Liver (tissue), 9 donors: Measurements from ENCODE around the gene GRIP2. TPM values are rescaled to one million over a fixed set of nuclear protein-coding genes. Genes with fewer than 3 reads are reported as not detected.

ENCODE experiments used
- DNase-seq: peaks from one replicate; pipeline ENCODE4 v3.0.0-alpha.2; 2017; ENCODE audit warnings: low spot score
- H3K27ac ChIP-seq, 2 donors: one replicate each; pipeline ENCODE4 v1.7.0; 2013; ENCODE audit warnings: inconsistent platforms in 2 of 2, low read length in 2 of 2, control low read depth in 1 of 2, low read depth in 1 of 2, mild to moderate bottlenecking in 1 of 2
- H3K27me3 ChIP-seq, 4 donors: one replicate each; pipeline versions ENCODE4 v1.6.1 to v1.7.0; 2013; ENCODE audit warnings: low read length in 3 of 4, inconsistent platforms in 1 of 4, mild to moderate bottlenecking in 1 of 4, moderate library complexity in 1 of 4; ENCODE audit not compliant: control insufficient read depth in 4 of 4, insufficient read depth in 4 of 4
- H3K36me3 ChIP-seq, 4 donors: one replicate each; pipeline versions ENCODE4 v1.6.1 to v1.7.0; 2013; ENCODE audit warnings: low read length in 3 of 4, mild to moderate bottlenecking in 3 of 4, low read depth in 1 of 4, moderate library complexity in 1 of 4; ENCODE audit not compliant: control insufficient read depth in 4 of 4, insufficient read depth in 3 of 4
- H3K4me1 ChIP-seq, 4 donors: one replicate each; pipeline versions ENCODE4 v1.6.1 to v1.7.0; 2013; ENCODE audit warnings: low read length in 3 of 4, mild to moderate bottlenecking in 3 of 4, moderate library complexity in 1 of 4; ENCODE audit not compliant: control insufficient read depth in 4 of 4, insufficient read depth in 4 of 4
- H3K4me3 ChIP-seq, 3 donors: one replicate each; pipeline versions ENCODE4 v1.6.1 to v1.7.0; 2013; ENCODE audit warnings: low read length in 3 of 3, control low read depth in 1 of 3, low read depth in 1 of 3, mild to moderate bottlenecking in 1 of 3
- H3K9ac ChIP-seq, 2 donors: one replicate each; pipeline ENCODE4 v1.7.0; 2013; ENCODE audit warnings: low read length in 2 of 2, mild to moderate bottlenecking in 2 of 2, moderate library complexity in 2 of 2, control low read depth in 1 of 2, low read depth in 1 of 2
- H3K9me3 ChIP-seq, 4 donors: one replicate each; pipeline versions ENCODE4 v1.6.1 to v1.7.0; 2013; ENCODE audit warnings: low read length in 3 of 4; ENCODE audit not compliant: control insufficient read depth in 4 of 4
- EGR1 ChIP-seq, 2 donors: IDR thresholded peaks; 2 replicates each; pipeline ENCODE4 v1.6.1; 2016 to 2018; ENCODE audit warnings: antibody characterized with exemption in 2 of 2, low read depth in 2 of 2
- FOXA1 ChIP-seq: IDR thresholded peaks from 2 replicates; pipeline ENCODE4 v1.6.1; 2016; ENCODE audit warnings: antibody characterized with exemption
- FOXA2 ChIP-seq: IDR thresholded peaks from 2 replicates; pipeline ENCODE4 v1.6.1; 2016; ENCODE audit warnings: antibody characterized with exemption
- GABPA ChIP-seq, 2 donors: IDR thresholded peaks in 1 of 2; conservative IDR thresholded peaks in 1 of 2; 2 replicates each; pipeline ENCODE4 v1.6.1; 2016; ENCODE audit warnings: antibody characterized with exemption in 2 of 2, mild to moderate bottlenecking in 1 of 2, moderate library complexity in 1 of 2
- HNF4A ChIP-seq, 2 donors: conservative IDR thresholded peaks; 2 replicates each; pipeline ENCODE4 v1.6.1; 2016; ENCODE audit warnings: antibody characterized with exemption in 2 of 2, mild to moderate bottlenecking in 2 of 2
- HNF4G ChIP-seq: IDR thresholded peaks from 2 replicates; pipeline ENCODE4 v1.6.1; 2016; ENCODE audit warnings: antibody characterized with exemption
- JUND ChIP-seq, 2 donors: IDR thresholded peaks; 2 replicates each; pipeline ENCODE4 v1.6.1; 2016; ENCODE audit warnings: antibody characterized with exemption in 2 of 2
- NR2F2 ChIP-seq: IDR thresholded peaks from 2 replicates; pipeline ENCODE4 v1.6.1; 2016; ENCODE audit warnings: antibody characterized with exemption
- RAD21 ChIP-seq, 2 donors: IDR thresholded peaks; 2 replicates each; pipeline ENCODE4 v1.6.1; 2016; ENCODE audit warnings: antibody characterized with exemption in 2 of 2, mild to moderate bottlenecking in 2 of 2
- RXRA ChIP-seq, 2 donors: IDR thresholded peaks; 2 replicates each; pipeline ENCODE4 v1.6.1; 2017 to 2018; ENCODE audit warnings: antibody characterized with exemption in 2 of 2, mild to moderate bottlenecking in 1 of 2
- SP1 ChIP-seq: IDR thresholded peaks from 2 replicates; pipeline ENCODE4 v1.6.1; 2018; ENCODE audit warnings: antibody characterized with exemption, mild to moderate bottlenecking
- TAF1 ChIP-seq: conservative IDR thresholded peaks from 2 replicates; pipeline ENCODE4 v1.6.1; 2016; ENCODE audit warnings: antibody characterized with exemption, mild to moderate bottlenecking
- YY1 ChIP-seq: IDR thresholded peaks from 2 replicates; pipeline ENCODE4 v1.6.1; 2016; ENCODE audit warnings: antibody characterized with exemption, mild to moderate bottlenecking
- WGBS: extraction: QIAGEN DNeasy Blood & Tissue Kit; methylation state at CpG from one replicate; pipeline ENCODE4 v1.1.7; 2013; 5-methylcytosine and 5-hydroxymethylcytosine counted together
- polyA plus RNA-seq, 2 donors: library from polyadenylated mRNA; stranded (reverse) in 1 of 2; unstranded in 1 of 2; fragments of 200-250 nt in 1 of 2; fragments of >200 nt in 1 of 2; fragmentation: Nextera tagmentation in 1 of 2; extraction: Ambion mirVana in 1 of 2; gene quantifications; one replicate each; pipeline versions ENCODE4 v1.2.1 to v1.2.3, GENCODE V29; 2013 to 2015
- total RNA-seq, 2 donors: library from RNA; depleted of rRNA; stranded (reverse); fragments of >200 nt; gene quantifications; one replicate each; pipeline ENCODE4 v1.2.3, GENCODE V29; 2014
- TF ChIP-seq, protein P1 (sequence below): IDR thresholded peaks from 2 replicates; pipeline ENCODE4 v1.6.1; 2016; ENCODE audit warnings: antibody characterized with exemption
- TF ChIP-seq, protein P2 (sequence below): IDR thresholded peaks from 2 replicates; pipeline ENCODE4 v1.6.1; 2016; ENCODE audit warnings: antibody characterized with exemption
- TF ChIP-seq, protein P3 (sequence below): IDR thresholded peaks from 2 replicates; pipeline ENCODE4 v1.6.1; 2016; ENCODE audit warnings: antibody characterized with exemption, mild to moderate bottlenecking
- TF ChIP-seq, protein P4 (sequence below): fragments of 150-350 bp; IDR thresholded peaks from 2 replicates; pipeline ENCODE4 v1.5.1; 2017; ENCODE audit warnings: improper control_type of control experiment, low read depth, low read length; ENCODE audit not compliant: missing input control
- TF ChIP-seq, protein P5 (sequence below): IDR thresholded peaks from 2 replicates; pipeline ENCODE4 v1.6.1; 2016; ENCODE audit warnings: antibody characterized with exemption
- donor health status: healthy.
- donor health status: healthy.
- donor health status: healthy.
- donor health status: healthy.
- donor health status: healthy.

Gene GRIP2
- total and polyA plus RNA-seq, 4 donors: 0.05 to 0.33 (median 0.09) TPM; not detected in 1

DNA sequence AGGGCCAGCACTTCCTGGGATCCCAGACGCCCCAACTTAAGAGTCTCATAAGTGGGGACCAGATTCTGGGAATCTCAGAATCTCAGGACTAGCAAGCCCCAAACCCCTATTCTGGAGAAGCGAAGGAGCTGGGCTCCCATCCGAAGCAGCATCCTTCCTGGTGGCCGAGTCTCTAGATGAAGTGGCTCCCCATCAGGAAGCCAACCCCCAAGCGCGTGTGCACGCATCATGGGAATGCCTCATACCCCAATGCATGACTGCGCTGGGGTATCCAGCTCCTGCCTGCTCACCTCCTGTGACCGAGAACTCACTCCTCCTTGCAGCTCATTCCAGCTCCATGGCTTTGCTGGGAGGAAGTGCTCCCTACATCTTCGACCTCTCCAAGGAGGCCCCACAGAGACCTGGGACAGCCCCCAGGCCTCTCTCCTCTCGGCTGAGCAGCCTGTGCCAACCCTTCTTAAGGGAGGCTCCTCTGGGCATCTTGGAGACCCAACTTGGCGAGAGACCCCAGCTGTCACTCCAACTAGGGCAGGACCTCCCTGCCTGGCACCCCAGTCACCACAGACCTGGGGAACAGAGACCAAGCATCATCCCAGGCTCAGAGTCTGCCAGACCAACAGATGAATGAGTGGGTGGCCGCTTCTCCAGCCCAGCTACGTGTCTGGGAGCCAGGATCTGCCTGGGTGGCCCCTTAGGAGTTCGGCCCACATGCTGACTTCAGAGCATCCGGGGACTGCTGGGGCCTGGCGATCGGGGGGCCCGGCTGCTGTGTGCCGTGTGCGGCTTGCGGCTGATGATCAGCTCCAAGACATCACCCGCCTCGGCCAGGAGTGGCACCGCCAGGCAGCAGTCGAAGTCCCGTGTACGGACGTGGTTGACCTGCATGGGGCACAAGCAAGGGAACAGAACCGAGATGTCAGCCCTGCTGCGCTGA is 46.9 kb downstream of the GRIP2 start:
- no peaks in the 10 kb centered on the region for H3K36me3 ChIP-seq
- no peaks in the 10 kb centered on the region for H3K27me3 ChIP-seq
- H3K9me3 ChIP-seq: no peaks in the 10 kb centered on the region
- WGBS: 92% methylated on average over 31 of the region's 31 CpGs
- H3K4me3 ChIP-seq: no peak overlapping the region
- H3K9ac ChIP-seq: no peak overlapping the region
- no peak overlapping the region for H3K27ac ChIP-seq
- DNase-seq: no peak
- no peak for TF ChIP-seq FOXA2
- no peaks in the 10 kb centered on the region for H3K4me1 ChIP-seq

DNA sequence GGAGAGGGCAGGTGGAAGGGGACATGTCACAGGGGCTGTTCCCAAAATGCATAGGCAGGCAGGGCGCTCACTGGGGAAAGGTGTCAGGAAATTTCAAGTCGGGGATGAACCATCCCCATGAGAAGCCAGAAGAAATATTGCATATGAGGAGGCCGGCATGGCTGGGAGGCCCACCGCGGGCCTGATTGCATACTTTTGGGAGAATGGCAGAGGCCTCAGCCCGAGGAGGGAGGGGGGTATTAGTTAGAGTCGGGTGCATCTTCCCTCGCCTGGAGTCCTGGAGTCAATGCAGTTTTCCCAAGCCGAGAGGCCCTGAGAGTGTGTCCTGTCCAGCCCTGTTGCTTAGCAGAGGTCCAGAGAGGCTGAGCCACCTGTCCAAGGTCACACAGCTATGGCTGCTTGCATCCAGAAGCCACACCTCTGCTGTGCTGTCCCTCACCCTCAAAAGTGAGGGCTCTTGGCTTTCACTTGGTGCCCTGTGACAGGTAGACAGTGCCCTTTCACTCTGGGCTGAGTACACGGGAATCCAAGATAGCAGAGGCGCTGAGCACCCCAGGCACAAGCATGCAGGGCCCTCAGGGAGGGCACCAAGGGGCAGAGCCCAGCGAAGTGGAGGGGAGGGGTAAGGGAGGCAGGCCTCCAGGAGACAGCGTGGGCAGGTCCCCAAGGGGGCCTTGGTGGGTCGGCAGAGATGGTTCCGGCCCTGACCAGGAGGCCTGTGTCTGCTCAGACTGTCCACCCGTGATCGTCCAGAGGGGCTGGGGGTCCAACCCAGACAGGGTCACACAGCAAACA is 48.5 kb downstream of the GRIP2 start:
- 92% methylated on average over 17 of the region's 17 CpGs for WGBS
- TF ChIP-seq RAD21 (IDR thresholded peaks at IDR 0.05): no peak
- TF ChIP-seq, protein P1, sequence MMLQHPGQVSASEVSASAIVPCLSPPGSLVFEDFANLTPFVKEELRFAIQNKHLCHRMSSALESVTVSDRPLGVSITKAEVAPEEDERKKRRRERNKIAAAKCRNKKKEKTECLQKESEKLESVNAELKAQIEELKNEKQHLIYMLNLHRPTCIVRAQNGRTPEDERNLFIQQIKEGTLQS: no peak
- no peak for TF ChIP-seq HNF4G
- TF ChIP-seq RXRA (IDR thresholded peaks at IDR 0.05): no peak
- TF ChIP-seq, protein P2, sequence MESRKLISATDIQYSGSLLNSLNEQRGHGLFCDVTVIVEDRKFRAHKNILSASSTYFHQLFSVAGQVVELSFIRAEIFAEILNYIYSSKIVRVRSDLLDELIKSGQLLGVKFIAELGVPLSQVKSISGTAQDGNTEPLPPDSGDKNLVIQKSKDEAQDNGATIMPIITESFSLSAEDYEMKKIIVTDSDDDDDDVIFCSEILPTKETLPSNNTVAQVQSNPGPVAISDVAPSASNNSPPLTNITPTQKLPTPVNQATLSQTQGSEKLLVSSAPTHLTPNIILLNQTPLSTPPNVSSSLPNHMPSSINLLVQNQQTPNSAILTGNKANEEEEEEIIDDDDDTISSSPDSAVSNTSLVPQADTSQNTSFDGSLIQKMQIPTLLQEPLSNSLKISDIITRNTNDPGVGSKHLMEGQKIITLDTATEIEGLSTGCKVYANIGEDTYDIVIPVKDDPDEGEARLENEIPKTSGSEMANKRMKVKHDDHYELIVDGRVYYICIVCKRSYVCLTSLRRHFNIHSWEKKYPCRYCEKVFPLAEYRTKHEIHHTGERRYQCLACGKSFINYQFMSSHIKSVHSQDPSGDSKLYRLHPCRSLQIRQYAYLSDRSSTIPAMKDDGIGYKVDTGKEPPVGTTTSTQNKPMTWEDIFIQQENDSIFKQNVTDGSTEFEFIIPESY: no peak
- TF ChIP-seq, protein P3, sequence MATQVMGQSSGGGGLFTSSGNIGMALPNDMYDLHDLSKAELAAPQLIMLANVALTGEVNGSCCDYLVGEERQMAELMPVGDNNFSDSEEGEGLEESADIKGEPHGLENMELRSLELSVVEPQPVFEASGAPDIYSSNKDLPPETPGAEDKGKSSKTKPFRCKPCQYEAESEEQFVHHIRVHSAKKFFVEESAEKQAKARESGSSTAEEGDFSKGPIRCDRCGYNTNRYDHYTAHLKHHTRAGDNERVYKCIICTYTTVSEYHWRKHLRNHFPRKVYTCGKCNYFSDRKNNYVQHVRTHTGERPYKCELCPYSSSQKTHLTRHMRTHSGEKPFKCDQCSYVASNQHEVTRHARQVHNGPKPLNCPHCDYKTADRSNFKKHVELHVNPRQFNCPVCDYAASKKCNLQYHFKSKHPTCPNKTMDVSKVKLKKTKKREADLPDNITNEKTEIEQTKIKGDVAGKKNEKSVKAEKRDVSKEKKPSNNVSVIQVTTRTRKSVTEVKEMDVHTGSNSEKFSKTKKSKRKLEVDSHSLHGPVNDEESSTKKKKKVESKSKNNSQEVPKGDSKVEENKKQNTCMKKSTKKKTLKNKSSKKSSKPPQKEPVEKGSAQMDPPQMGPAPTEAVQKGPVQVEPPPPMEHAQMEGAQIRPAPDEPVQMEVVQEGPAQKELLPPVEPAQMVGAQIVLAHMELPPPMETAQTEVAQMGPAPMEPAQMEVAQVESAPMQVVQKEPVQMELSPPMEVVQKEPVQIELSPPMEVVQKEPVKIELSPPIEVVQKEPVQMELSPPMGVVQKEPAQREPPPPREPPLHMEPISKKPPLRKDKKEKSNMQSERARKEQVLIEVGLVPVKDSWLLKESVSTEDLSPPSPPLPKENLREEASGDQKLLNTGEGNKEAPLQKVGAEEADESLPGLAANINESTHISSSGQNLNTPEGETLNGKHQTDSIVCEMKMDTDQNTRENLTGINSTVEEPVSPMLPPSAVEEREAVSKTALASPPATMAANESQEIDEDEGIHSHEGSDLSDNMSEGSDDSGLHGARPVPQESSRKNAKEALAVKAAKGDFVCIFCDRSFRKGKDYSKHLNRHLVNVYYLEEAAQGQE: no peak
- no peak for TF ChIP-seq FOXA1
- TF ChIP-seq TAF1: no peak
- TF ChIP-seq, protein P4, sequence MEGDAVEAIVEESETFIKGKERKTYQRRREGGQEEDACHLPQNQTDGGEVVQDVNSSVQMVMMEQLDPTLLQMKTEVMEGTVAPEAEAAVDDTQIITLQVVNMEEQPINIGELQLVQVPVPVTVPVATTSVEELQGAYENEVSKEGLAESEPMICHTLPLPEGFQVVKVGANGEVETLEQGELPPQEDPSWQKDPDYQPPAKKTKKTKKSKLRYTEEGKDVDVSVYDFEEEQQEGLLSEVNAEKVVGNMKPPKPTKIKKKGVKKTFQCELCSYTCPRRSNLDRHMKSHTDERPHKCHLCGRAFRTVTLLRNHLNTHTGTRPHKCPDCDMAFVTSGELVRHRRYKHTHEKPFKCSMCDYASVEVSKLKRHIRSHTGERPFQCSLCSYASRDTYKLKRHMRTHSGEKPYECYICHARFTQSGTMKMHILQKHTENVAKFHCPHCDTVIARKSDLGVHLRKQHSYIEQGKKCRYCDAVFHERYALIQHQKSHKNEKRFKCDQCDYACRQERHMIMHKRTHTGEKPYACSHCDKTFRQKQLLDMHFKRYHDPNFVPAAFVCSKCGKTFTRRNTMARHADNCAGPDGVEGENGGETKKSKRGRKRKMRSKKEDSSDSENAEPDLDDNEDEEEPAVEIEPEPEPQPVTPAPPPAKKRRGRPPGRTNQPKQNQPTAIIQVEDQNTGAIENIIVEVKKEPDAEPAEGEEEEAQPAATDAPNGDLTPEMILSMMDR: no peak
- TF ChIP-seq JUND (IDR thresholded peaks at IDR 0.05): no peak
- TF ChIP-seq EGR1 (IDR thresholded peaks at IDR 0.05; ENCODE audit: low read depth in 2 of 2): no peak
- no peak for TF ChIP-seq NR2F2
- TF ChIP-seq, protein P5, sequence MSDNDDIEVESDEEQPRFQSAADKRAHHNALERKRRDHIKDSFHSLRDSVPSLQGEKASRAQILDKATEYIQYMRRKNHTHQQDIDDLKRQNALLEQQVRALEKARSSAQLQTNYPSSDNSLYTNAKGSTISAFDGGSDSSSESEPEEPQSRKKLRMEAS: no peak
- no peak for TF ChIP-seq YY1
- no peak for TF ChIP-seq GABPA (IDR thresholded peaks at IDR 0.05 in 1 of 2, conservative IDR thresholded peaks at IDR 0.05 in 1 of 2)
- no peak for TF ChIP-seq SP1
- no peak for TF ChIP-seq HNF4A (conservative IDR thresholded peaks at IDR 0.05)
- no peak for TF ChIP-seq FOXA2
- H3K36me3 ChIP-seq: no peaks in the 10 kb centered on the region
- no peaks in the 10 kb centered on the region for H3K4me1 ChIP-seq
- H3K27me3 ChIP-seq: no peaks in the 10 kb centered on the region
- H3K9me3 ChIP-seq: no peaks in the 10 kb centered on the region
- H3K4me3 ChIP-seq: no peak overlapping the region
- DNase-seq: no peak
- no peak overlapping the region for H3K27ac ChIP-seq
- H3K9ac ChIP-seq: no peak overlapping the region
